Central memory CD8-positive, alpha-beta T cell (primary cell): ENCODE measurements around the gene TRH.

ENCODE experiments used
- ATAC-seq: fragments of 150-1000 bp; cut with Tn5 transposase; replicated peaks from 2 replicates; pipeline ENCODE4 v1.10.0; 2022; ENCODE audit warnings: mild to moderate bottlenecking, moderate FRiP score, moderate number of reproducible peaks; ENCODE audit not compliant: poor library complexity, severe bottlenecking; ENCODE audit errors: extremely low read depth
- DNase-seq, 2 donors: peaks; one replicate each; pipeline ENCODE4 v3.0.0; 2021; ENCODE audit warnings: low spot score in 2 of 2
- H3K27ac Mint-ChIP-seq: one replicate; pipeline ENCODE4 v1.8.0; 2022; ENCODE audit warnings: low read depth, mild to moderate bottlenecking, moderate library complexity, mixed read lengths
- H3K27me3 Mint-ChIP-seq: one replicate; pipeline ENCODE4 v1.8.0; 2022; ENCODE audit warnings: mixed read lengths
- H3K36me3 Mint-ChIP-seq: one replicate; pipeline ENCODE4 v1.8.0; 2022; ENCODE audit warnings: mild to moderate bottlenecking, moderate library complexity, mixed read lengths; ENCODE audit not compliant: insufficient read depth
- H3K4me1 Mint-ChIP-seq: one replicate; pipeline ENCODE4 v1.8.0; 2022; ENCODE audit warnings: mixed read lengths
- H3K4me3 Mint-ChIP-seq: one replicate; pipeline ENCODE4 v1.8.0; 2022; ENCODE audit warnings: mild to moderate bottlenecking, moderate library complexity, mixed read lengths
- H3K9me3 Mint-ChIP-seq: one replicate; pipeline ENCODE4 v1.8.0; 2022; ENCODE audit warnings: mixed read lengths

TRH gene

DNA sequence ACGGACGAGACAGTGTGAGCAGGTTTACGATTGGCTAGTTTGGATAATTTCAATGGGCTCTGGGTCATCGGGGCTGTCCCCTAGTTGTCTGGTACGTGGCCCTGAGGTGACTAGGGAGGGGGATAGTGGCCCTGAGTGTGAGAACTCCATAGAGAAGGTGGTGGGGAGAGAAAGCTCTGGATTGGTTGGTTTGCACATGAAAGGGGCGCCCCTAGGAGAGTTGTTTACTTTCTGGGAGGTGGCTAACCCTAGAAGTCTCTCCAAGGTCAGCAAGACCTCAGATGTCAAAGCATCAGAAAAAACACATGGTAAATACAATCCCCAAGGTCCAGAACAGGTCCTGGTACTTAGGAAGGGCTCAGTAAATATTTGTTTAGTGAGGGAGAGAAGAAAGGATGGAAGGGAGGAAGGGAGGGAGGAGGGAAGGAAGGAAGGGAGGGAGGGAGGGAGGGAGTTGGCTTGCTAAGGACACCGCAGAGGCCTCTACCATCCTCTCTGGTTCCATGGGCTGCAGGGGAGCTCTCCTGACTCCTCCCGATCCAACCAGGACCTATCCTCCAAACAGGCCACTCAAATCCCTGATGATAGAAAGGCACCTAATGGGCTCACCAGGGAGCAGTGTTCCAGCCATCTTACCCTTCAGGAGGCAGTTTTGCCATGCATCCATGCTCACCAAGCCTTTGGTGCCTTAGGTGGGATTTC, 3.0 kb upstream of the TRH start:
- DNase-seq (no peak), ATAC-seq (no peak)
- H3K4me3 Mint-ChIP-seq: no peak overlapping the region
- H3K9me3 Mint-ChIP-seq: no peaks in the 10 kb centered on the region
- no peaks in the 10 kb centered on the region for H3K4me1 Mint-ChIP-seq
- H3K27me3 Mint-ChIP-seq: peaks cover 65% of the 10 kb centered on the region
- no peaks in the 10 kb centered on the region for H3K36me3 Mint-ChIP-seq
- no peak overlapping the region for H3K27ac Mint-ChIP-seq

DNA sequence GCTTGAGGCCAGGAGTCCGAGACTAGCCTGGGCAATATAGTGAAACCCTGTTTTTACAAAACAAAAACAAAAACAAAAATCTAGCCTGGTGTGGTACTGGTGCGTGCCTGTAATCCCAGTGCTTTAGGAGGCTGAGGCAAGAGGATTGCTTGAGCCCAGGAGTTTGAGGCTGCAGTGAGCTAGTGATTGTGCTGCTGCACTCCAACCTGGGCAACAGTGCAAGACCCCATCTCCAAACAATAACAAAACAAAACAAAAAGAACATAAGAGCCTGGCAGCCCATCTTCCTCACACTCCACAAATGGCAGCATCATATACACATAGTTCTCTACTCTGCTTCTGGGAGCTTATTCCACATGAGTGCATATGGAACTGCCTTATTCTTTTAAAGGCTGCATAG, 2.2 kb upstream of the TRH start:
- no peak overlapping the region for H3K27ac Mint-ChIP-seq

GRCh38 chr3:129973853-129974563, 512 bp upstream of the TRH start:
- peak overlapping the region; percentile 53 for H3K4me3 Mint-ChIP-seq
- H3K36me3 Mint-ChIP-seq: no peaks in the 10 kb centered on the region
- H3K27me3 Mint-ChIP-seq: peaks cover 69% of the 10 kb centered on the region
- ATAC-seq: no peak
- DNase-seq: no peak
- no peaks in the 10 kb centered on the region for H3K4me1 Mint-ChIP-seq
- no peak overlapping the region for H3K27ac Mint-ChIP-seq
- no peaks in the 10 kb centered on the region for H3K9me3 Mint-ChIP-seq

More for the DNA sequence above, 2.2 kb upstream of the TRH start:
- H3K4me1 Mint-ChIP-seq: no peaks in the 10 kb centered on the region
- no peak for ATAC-seq
- H3K27me3 Mint-ChIP-seq: peaks cover 65% of the 10 kb centered on the region
- H3K36me3 Mint-ChIP-seq: no peaks in the 10 kb centered on the region
- H3K4me3 Mint-ChIP-seq: no peak overlapping the region
- DNase-seq: no peak
- H3K9me3 Mint-ChIP-seq: no peaks in the 10 kb centered on the region

GRCh38 chr3:129974833-129975704, 549 bp downstream of the TRH start:
- Mint-ChIP-seq H3K9me3 (no peaks in the 10 kb centered on the region), H3K4me1 (no peaks in the 10 kb centered on the region), H3K4me3 (peak overlapping the region; percentile 53), H3K27ac (no peak overlapping the region), H3K36me3 (no peaks in the 10 kb centered on the region), H3K27me3 (peaks cover 79% of the 10 kb centered on the region)
- DNase-seq (no peak), ATAC-seq (peak; percentile 14)

- H3K4me1 Mint-ChIP-seq: no peaks in the 10 kb centered on the region
- peaks cover 84% of the 10 kb centered on the region for H3K27me3 Mint-ChIP-seq
- ATAC-seq (no peak), DNase-seq (no peak)
- no peak overlapping the region for H3K27ac Mint-ChIP-seq
- H3K36me3 Mint-ChIP-seq: no peaks in the 10 kb centered on the region
- H3K9me3 Mint-ChIP-seq: no peaks in the 10 kb centered on the region
- no peak overlapping the region for H3K4me3 Mint-ChIP-seq
These were observed 1.2 kb downstream of the TRH start for GRCh38 chr3:129975705-129976048.

DNA sequence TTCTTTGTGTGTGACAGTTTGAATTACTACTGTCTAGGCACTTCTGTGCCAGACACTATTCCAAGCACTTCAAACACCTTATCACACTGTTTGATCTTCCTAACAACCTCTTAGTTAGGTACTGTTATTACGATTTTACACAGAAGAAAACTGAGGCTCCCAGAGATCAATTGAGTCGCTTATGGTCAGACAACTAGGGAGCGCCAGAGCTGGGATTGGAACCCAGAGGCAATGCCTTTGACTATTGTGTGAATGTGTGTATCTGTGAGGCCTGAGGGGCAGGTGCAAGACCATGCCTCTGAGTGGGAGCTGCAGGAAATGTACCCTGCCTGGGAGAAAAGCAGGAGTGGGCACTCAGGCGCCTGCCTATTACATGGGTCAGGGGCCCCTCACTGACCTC, 1.8 kb downstream of the TRH start:
- ATAC-seq (no peak), DNase-seq (no peak)
- Mint-ChIP-seq H3K9me3 (no peaks in the 10 kb centered on the region), H3K36me3 (no peaks in the 10 kb centered on the region), H3K27ac (no peak overlapping the region), H3K27me3 (peaks cover 86% of the 10 kb centered on the region), H3K4me1 (no peaks in the 10 kb centered on the region), H3K4me3 (no peak overlapping the region)

- peaks cover 80% of the 10 kb centered on the region for H3K27me3 Mint-ChIP-seq
- no peaks in the 10 kb centered on the region for H3K4me1 Mint-ChIP-seq
- no peaks in the 10 kb centered on the region for H3K36me3 Mint-ChIP-seq
- DNase-seq: no peak
- ATAC-seq: no peak
- H3K9me3 Mint-ChIP-seq: no peaks in the 10 kb centered on the region
- no peak overlapping the region for H3K4me3 Mint-ChIP-seq
- no peak overlapping the region for H3K27ac Mint-ChIP-seq
These were observed 3.6 kb downstream of the TRH start for GRCh38 chr3:129978123-129978522.

DNA sequence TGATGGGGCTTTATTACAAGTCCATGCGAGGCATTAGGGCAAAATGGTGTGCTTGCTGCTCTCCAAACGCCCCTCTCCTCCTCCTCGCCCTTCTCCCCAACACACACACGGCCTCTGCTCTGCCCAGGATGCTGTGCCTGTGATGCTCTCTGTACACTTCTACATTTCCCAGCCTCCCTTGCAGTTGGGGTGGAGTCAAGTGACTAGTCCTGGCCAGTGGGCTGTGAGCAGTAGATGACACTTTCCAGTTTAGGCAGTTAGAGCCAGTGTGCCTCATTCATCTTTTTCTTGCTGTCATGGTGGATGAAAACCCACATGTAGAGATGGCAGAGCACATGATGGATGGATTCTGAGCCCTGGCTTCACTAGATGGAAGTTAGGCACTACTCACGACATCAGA, 5.4 kb downstream of the TRH start:
- ATAC-seq: no peak

DNA sequence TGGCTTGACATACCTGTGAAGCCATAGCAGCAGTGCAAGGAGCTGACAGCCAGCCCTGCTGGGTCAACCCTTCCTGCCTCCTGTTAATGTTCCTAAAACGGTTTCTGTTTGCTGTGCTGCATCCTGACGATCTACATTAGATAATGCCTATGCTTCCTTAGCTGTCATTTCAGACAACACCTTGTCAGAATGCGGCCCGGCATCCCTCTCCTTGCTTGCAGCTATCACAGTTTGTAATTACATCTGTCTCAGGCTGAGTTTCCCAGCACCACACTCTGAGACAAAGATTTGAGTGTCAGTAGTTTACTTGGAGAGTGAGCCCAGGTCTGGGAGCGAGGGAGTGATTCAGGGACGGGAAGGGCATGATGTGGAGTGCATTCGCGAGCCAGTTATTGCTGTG, 9.0 kb downstream of the TRH start:
- DNase-seq (no peak), ATAC-seq (no peak)
- H3K36me3 Mint-ChIP-seq: no peaks in the 10 kb centered on the region

More for the DNA sequence above, 5.4 kb downstream of the TRH start:
- no peaks in the 10 kb centered on the region for H3K36me3 Mint-ChIP-seq
- no peaks in the 10 kb centered on the region for H3K4me1 Mint-ChIP-seq
- no peak overlapping the region for H3K27ac Mint-ChIP-seq
- no peaks in the 10 kb centered on the region for H3K9me3 Mint-ChIP-seq
- no peak overlapping the region for H3K4me3 Mint-ChIP-seq
- peaks cover 67% of the 10 kb centered on the region for H3K27me3 Mint-ChIP-seq
- no peak for DNase-seq

DNA sequence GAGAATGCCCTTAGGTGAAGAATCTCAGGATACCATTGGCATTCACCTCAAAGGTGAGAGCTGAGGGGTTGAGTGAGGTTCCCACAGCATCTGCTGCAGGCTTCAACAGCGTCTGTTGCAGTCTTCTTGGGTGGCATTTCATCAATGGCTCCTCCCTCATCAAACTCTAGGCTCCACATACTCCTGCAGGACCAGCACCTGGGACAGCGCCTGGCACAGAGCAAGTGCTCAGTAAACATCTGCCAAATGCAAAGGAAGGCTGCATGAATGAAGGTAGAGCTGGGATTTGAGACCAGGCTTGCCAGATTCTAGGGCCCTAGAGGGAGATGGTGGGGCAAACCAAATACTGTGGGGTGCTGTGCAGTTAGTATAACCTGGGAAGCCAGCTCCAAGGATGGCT, 9.6 kb downstream of the TRH start:
- no peak overlapping the region for H3K27ac Mint-ChIP-seq
- ATAC-seq (no peak), DNase-seq (no peak)
- H3K4me3 Mint-ChIP-seq: no peak overlapping the region
- H3K4me1 Mint-ChIP-seq: no peaks in the 10 kb centered on the region
- H3K36me3 Mint-ChIP-seq: no peaks in the 10 kb centered on the region
- H3K9me3 Mint-ChIP-seq: no peaks in the 10 kb centered on the region
- peaks cover 40% of the 10 kb centered on the region for H3K27me3 Mint-ChIP-seq

More for the DNA sequence above, 9.0 kb downstream of the TRH start:
- Mint-ChIP-seq H3K27me3 (peaks cover 40% of the 10 kb centered on the region), H3K4me3 (no peak overlapping the region), H3K4me1 (no peaks in the 10 kb centered on the region), H3K27ac (no peak overlapping the region), H3K9me3 (no peaks in the 10 kb centered on the region)

GRCh38 chr3:129985113-129985512, 10.6 kb downstream of the TRH start:
- H3K9me3 Mint-ChIP-seq: no peaks in the 10 kb centered on the region

DNA sequence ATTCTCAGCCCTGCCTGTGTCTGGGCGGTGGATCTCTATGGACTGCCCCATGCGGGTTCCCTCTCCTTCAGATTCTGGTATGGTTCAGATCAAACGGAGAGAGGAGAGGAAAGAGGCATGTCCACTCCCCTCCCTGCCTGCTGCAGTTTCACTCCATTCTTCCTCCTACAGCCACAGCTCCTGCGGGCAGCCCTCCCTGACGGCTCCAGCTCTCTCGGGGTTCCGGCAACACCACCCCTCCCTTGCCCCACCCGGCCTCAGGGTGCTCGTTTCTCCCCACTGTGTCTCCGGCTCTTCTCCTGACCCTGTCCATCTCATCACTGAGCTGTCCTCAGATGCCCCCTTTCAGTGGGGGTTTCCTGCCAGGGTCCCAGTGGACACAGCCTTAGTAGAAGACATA, 13.9 kb downstream of the TRH start:
- H3K4me1 Mint-ChIP-seq: no peaks in the 10 kb centered on the region
- H3K9me3 Mint-ChIP-seq: no peaks in the 10 kb centered on the region
- H3K27ac Mint-ChIP-seq: no peak overlapping the region
- H3K4me3 Mint-ChIP-seq: no peak overlapping the region
- H3K27me3 Mint-ChIP-seq: peaks cover 44% of the 10 kb centered on the region
- H3K36me3 Mint-ChIP-seq: peaks cover 5% of the 10 kb centered on the region
- DNase-seq (no peak), ATAC-seq (no peak)

More at GRCh38 chr3:129985113-129985512, 10.6 kb downstream of the TRH start:
- Mint-ChIP-seq H3K36me3 (no peaks in the 10 kb centered on the region), H3K27me3 (peaks cover 37% of the 10 kb centered on the region), H3K27ac (no peak overlapping the region), H3K4me3 (no peak overlapping the region), H3K4me1 (no peaks in the 10 kb centered on the region)
- DNase-seq (no peak), ATAC-seq (no peak)
